Astrocyte (in vitro differentiated cells and primary cell): ENCODE data around the gene PHYKPL. TPM values are rescaled to one million over a fixed set of nuclear protein-coding genes. Genes with fewer than 3 reads are reported as not detected.

Experiments
- DNase-seq: peaks from one replicate; pipeline ENCODE4 v3.0.0-alpha.2; 2010; ENCODE audit warnings: low read depth
- FAIRE-seq: peaks from 2 replicates; lab custom pipeline; 2011; peaks lifted over from hg19 to GRCh38; lab: Jason Lieb, UNC
- H2AFZ ChIP-seq: 2 replicates; pipeline ENCODE4 v1.6.0; 2012; ENCODE audit warnings: low read depth, low read length, inconsistent platforms
- H3K27ac ChIP-seq: 2 replicates; pipeline ENCODE4 v1.5.1; 2011; ENCODE audit warnings: low read depth, low read length, inconsistent platforms
- H3K27me3 ChIP-seq: 2 replicates; pipeline ENCODE4 v1.6.0; 2011; ENCODE audit warnings: low read length, inconsistent platforms; ENCODE audit not compliant: insufficient read depth
- H3K36me3 ChIP-seq: 2 replicates; pipeline ENCODE4 v1.5.1; 2011; ENCODE audit warnings: low read length, inconsistent platforms; ENCODE audit not compliant: insufficient read depth
- H3K4me1 ChIP-seq: 2 replicates; pipeline ENCODE4 v1.5.1; 2011; ENCODE audit warnings: low read length, inconsistent platforms; ENCODE audit not compliant: insufficient read depth
- H3K4me2 ChIP-seq: 2 replicates; pipeline ENCODE4 v1.6.0; 2012; ENCODE audit warnings: low read length, inconsistent platforms
- H3K4me3 ChIP-seq: 2 replicates; pipeline ENCODE4 v1.5.1; 2011; ENCODE audit warnings: low read depth, mild to moderate bottlenecking, low read length, inconsistent platforms; ENCODE audit not compliant: insufficient read depth
- H3K79me2 ChIP-seq: 2 replicates; pipeline ENCODE4 v1.6.0; 2012; ENCODE audit warnings: mild to moderate bottlenecking, low read length, inconsistent platforms; ENCODE audit not compliant: insufficient read depth
- H3K9ac ChIP-seq: 2 replicates; pipeline ENCODE4 v1.6.0; 2012; ENCODE audit warnings: mild to moderate bottlenecking, low read length, inconsistent platforms
- H3K9me3 ChIP-seq: 2 replicates; pipeline ENCODE4 v1.5.1; 2012; ENCODE audit warnings: low read depth, mild to moderate bottlenecking, low read length, inconsistent platforms; ENCODE audit not compliant: insufficient read depth
- H4K20me1 ChIP-seq: 2 replicates; pipeline ENCODE4 v1.6.0; 2012; ENCODE audit warnings: low read length, inconsistent platforms; ENCODE audit not compliant: insufficient read depth
- H3K27ac Mint-ChIP-seq: one replicate; pipeline ENCODE4 v1.8.0; 2021; ENCODE audit warnings: mild to moderate bottlenecking, mixed read lengths; ENCODE audit not compliant: unreplicated experiment
- H3K27me3 Mint-ChIP-seq: one replicate; pipeline ENCODE4 v1.8.0; 2021; ENCODE audit warnings: low read depth, mixed read lengths; ENCODE audit not compliant: unreplicated experiment
- H3K36me3 Mint-ChIP-seq: one replicate; pipeline ENCODE4 v1.8.0; 2021; ENCODE audit warnings: low read depth, mixed read lengths; ENCODE audit not compliant: unreplicated experiment
- H3K4me1 Mint-ChIP-seq: one replicate; pipeline ENCODE4 v1.8.0; 2021; ENCODE audit warnings: low read depth, mixed read lengths; ENCODE audit not compliant: unreplicated experiment
- H3K4me3 Mint-ChIP-seq: one replicate; pipeline ENCODE4 v1.8.0; 2021; ENCODE audit warnings: mild to moderate bottlenecking, moderate library complexity, mixed read lengths; ENCODE audit not compliant: unreplicated experiment
- H3K9me3 Mint-ChIP-seq: one replicate; pipeline ENCODE4 v1.8.0; 2021; ENCODE audit warnings: mild to moderate bottlenecking, mixed read lengths; ENCODE audit not compliant: unreplicated experiment
- EZH2 ChIP-seq: IDR thresholded peaks from 2 replicates; pipeline ENCODE4 v1.6.1; 2012; ENCODE audit warnings: mild to moderate bottlenecking, low read length, inconsistent platforms; ENCODE audit not compliant: insufficient read depth
- total RNA-seq: library from RNA; stranded (reverse); gene quantifications from 2 replicates; pipeline ENCODE4 v1.2.1, GENCODE V29; 2021
- TF ChIP-seq, protein P1 (sequence below): IDR thresholded peaks from 2 replicates; pipeline ENCODE4 v1.5.1; 2011; ENCODE audit warnings: low read depth, mild to moderate bottlenecking, inconsistent platforms, low read length, moderate library complexity; ENCODE audit not compliant: insufficient read depth

PHYKPL gene
- total RNA-seq, 1 donor from 2014 or later, result 26.5 TPM

DNA sequence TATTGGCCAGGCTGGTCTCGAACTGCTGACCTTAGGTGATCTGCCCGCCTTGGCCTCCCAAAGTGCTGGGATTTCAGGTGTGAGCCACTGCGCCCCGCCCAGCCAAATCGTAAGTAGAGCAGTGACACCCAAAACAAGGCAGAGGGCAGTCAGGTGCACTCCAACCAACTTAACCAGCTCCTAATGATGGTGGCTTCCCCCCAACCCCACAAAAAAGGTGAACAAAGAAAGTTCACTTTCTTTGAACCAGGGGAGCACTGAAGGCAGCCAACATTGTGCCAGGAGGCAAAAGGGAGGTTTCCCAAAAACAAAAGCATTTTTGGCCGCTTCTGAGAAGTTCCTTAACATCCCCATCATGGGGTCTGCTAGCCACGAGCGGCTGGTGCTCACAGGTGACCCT is 55.0 kb downstream of the PHYKPL start:
- Histone ChIP-seq H4K20me1 (no peaks in the 10 kb centered on the region), H3K27ac (no peak overlapping the region), H2AFZ (no peak overlapping the region), H3K4me2 (no peak overlapping the region), H3K9me3 (no peaks in the 10 kb centered on the region), H3K27me3 (peaks cover 2% of the 10 kb centered on the region), H3K9ac (no peak overlapping the region), H3K4me3 (no peak overlapping the region), H3K79me2 (no peaks in the 10 kb centered on the region), H3K4me1 (no peaks in the 10 kb centered on the region), H3K36me3 (no peaks in the 10 kb centered on the region)
- Mint-ChIP-seq H3K36me3 (no peaks in the 10 kb centered on the region), H3K4me3 (no peak overlapping the region), H3K4me1 (peaks cover 3% of the 10 kb centered on the region), H3K9me3 (peaks cover 2% of the 10 kb centered on the region), H3K27me3 (no peaks in the 10 kb centered on the region), H3K27ac (no peak overlapping the region)
- DNase-seq (no peak), FAIRE-seq (no peak)
- TF ChIP-seq, protein P1, sequence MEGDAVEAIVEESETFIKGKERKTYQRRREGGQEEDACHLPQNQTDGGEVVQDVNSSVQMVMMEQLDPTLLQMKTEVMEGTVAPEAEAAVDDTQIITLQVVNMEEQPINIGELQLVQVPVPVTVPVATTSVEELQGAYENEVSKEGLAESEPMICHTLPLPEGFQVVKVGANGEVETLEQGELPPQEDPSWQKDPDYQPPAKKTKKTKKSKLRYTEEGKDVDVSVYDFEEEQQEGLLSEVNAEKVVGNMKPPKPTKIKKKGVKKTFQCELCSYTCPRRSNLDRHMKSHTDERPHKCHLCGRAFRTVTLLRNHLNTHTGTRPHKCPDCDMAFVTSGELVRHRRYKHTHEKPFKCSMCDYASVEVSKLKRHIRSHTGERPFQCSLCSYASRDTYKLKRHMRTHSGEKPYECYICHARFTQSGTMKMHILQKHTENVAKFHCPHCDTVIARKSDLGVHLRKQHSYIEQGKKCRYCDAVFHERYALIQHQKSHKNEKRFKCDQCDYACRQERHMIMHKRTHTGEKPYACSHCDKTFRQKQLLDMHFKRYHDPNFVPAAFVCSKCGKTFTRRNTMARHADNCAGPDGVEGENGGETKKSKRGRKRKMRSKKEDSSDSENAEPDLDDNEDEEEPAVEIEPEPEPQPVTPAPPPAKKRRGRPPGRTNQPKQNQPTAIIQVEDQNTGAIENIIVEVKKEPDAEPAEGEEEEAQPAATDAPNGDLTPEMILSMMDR, result no peak
- TF ChIP-seq EZH2, result no peak

DNA sequence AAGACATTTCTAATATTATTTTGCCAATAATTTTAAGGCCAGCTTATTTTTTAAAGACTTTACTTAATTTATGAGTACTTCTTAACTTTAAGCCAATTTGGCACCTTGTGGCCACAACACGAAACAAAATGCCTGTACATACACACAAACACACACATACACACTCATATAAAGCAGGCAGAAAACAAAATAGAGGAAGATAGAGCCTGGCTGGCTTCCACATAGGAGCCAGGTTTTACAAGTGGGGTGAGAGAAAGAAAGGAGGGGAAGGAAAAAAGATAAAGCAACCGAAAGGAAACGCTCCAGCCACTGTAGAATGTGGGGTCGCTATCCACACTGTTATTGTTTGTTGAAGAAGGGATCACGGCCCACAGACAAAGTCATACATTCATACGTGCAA is 55.8 kb downstream of the PHYKPL start:
- no peak for DNase-seq
- Mint-ChIP-seq H3K27me3 (no peaks in the 10 kb centered on the region), H3K27ac (no peak overlapping the region), H3K36me3 (no peaks in the 10 kb centered on the region), H3K4me1 (no peaks in the 10 kb centered on the region), H3K4me3 (no peak overlapping the region), H3K9me3 (peaks cover 2% of the 10 kb centered on the region)
- no peaks in the 10 kb centered on the region for H3K9me3 ChIP-seq
- H3K27me3 ChIP-seq, result peaks cover 2% of the 10 kb centered on the region
- H3K4me3 ChIP-seq, result no peak overlapping the region
- no peak for FAIRE-seq
- H3K4me1 ChIP-seq, result no peaks in the 10 kb centered on the region
- no peak overlapping the region for H3K9ac ChIP-seq
- H3K79me2 ChIP-seq, result no peaks in the 10 kb centered on the region
- H4K20me1 ChIP-seq, result no peaks in the 10 kb centered on the region
- H3K36me3 ChIP-seq, result no peaks in the 10 kb centered on the region
- no peak overlapping the region for H3K27ac ChIP-seq
- H2AFZ ChIP-seq, result no peak overlapping the region
- TF ChIP-seq EZH2, result no peak
- TF ChIP-seq, protein P1, result no peak
- no peak overlapping the region for H3K4me2 ChIP-seq

DNA sequence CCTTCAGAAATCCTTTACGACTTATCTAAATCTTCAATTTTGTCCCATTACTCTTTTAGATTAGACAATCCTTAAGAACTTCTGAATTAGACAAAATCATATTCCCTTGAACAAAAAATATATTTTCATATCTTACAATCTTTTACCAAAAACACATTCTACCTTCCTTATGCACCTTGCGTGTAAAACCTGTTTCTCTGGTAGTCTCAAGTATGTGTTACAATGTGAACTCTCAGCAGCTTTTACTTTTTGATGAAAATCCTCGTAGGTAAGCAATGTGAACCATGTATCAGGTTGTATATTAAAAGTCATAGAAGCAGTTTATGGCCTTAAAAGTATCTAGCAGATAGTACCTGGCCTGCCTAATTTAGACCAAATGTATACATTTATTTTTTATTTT is 58.1 kb downstream of the PHYKPL start:
- H3K4me1 ChIP-seq, result no peaks in the 10 kb centered on the region
- Mint-ChIP-seq H3K36me3 (no peaks in the 10 kb centered on the region), H3K27me3 (no peaks in the 10 kb centered on the region), H3K4me1 (no peaks in the 10 kb centered on the region), H3K9me3 (peaks cover 1% of the 10 kb centered on the region), H3K4me3 (no peak overlapping the region), H3K27ac (no peak overlapping the region)
- no peak overlapping the region for H3K9ac ChIP-seq
- no peak overlapping the region for H3K4me2 ChIP-seq
- no peaks in the 10 kb centered on the region for H3K36me3 ChIP-seq
- H3K4me3 ChIP-seq, result no peak overlapping the region
- no peak for DNase-seq
- H3K27ac ChIP-seq, result no peak overlapping the region
- no peaks in the 10 kb centered on the region for H4K20me1 ChIP-seq
- TF ChIP-seq, protein P1, result no peak
- no peaks in the 10 kb centered on the region for H3K79me2 ChIP-seq
- H3K9me3 ChIP-seq, result no peaks in the 10 kb centered on the region
- no peak for FAIRE-seq
- H2AFZ ChIP-seq, result no peak overlapping the region
- H3K27me3 ChIP-seq, result peaks cover 3% of the 10 kb centered on the region
